Vagina (tissue), 2 donors: ENCODE measurements around the gene PEX26.
A peak's percentile ranks its signal among the peaks of the same experiment; 100 is the strongest.

ENCODE experiments used
- CTCF ChIP-seq, 3 experiments: fragments of 450-650 bp in 2 of 3; fragments of 200-600 bp in 1 of 3; sonication (generic) in 1 of 3; IDR thresholded peaks; one replicate each; pipeline ENCODE4 v1.5.1; 2017 to 2019; ENCODE audit warnings: antibody characterized with exemption in 3 of 3, mild to moderate bottlenecking in 2 of 3, moderate library complexity in 2 of 3
- POLR2A ChIP-seq, 2 donors: fragments of 450-650 bp; IDR thresholded peaks; one replicate each; pipeline ENCODE4 v1.6.1; 2017; ENCODE audit warnings: antibody characterized with exemption in 2 of 2, mild to moderate bottlenecking in 2 of 2, moderate library complexity in 2 of 2

- TF ChIP-seq POLR2A (IDR thresholded peaks at IDR 0.05), result no peak
- TF ChIP-seq CTCF (IDR thresholded peaks at IDR 0.05), result peak; percentile 75 to 92 (median 80)
These were observed 1.9 kb upstream of the PEX26 start for GRCh38 chr22:18075720-18076497.
